ENCODE results near the gene ACOT11.

ACOT11 gene

GRCh38 chr1:54606990-54607325 is 58.9 kb downstream of the ACOT11 start:
- no peak for TF ChIP-seq CTCF (IDR thresholded peaks at IDR 0.05; ENCODE audit: control extremely low read depth, extremely low read depth, low read depth, missing control alignments)
- POLR2A ChIA-PET, result no interaction called here
- no peak for DNase-seq (ENCODE audit: extremely low spot score)
- CTCF ChIA-PET, result interaction anchor here (1.0 kb wide), 1 partner anchor 10 kb away, joined by 3 read pairs; no protein-coding TSS in a partner anchor

GRCh38 chr1:54607821-54608565 is 60.0 kb downstream of the ACOT11 start:
- no peak for TF ChIP-seq CTCF (IDR thresholded peaks at IDR 0.05; ENCODE audit: control extremely low read depth, extremely low read depth, low read depth, missing control alignments)
- ChIA-PET CTCF (no interaction called here), POLR2A (no interaction called here)
- DNase-seq (ENCODE audit: extremely low spot score), result no peak

- no peak for DNase-seq (ENCODE audit: extremely low spot score)
- TF ChIP-seq CTCF (IDR thresholded peaks at IDR 0.05; ENCODE audit: control extremely low read depth, extremely low read depth, low read depth, missing control alignments), result no peak
- ChIA-PET CTCF (no interaction called here), POLR2A (no interaction called here)
Measured at GRCh38 chr1:54608566-54609230, 60.7 kb downstream of the ACOT11 start.

- TF ChIP-seq CTCF (IDR thresholded peaks at IDR 0.05; ENCODE audit: control extremely low read depth, extremely low read depth, low read depth, missing control alignments), result no peak
- ChIA-PET CTCF (interaction anchor here (0.9 kb wide), 1 partner anchor 26 kb away, joined by 3 read pairs; no protein-coding TSS in a partner anchor), POLR2A (no interaction called here)
- no peak for DNase-seq (ENCODE audit: extremely low spot score)
Measured at GRCh38 chr1:54609301-54609921, 61.4 kb downstream of the ACOT11 start.

- ChIA-PET POLR2A (no interaction called here), CTCF (interaction anchor here (0.9 kb wide), 1 partner anchor 26 kb away, joined by 3 read pairs; no protein-coding TSS in a partner anchor)
- TF ChIP-seq CTCF (IDR thresholded peaks at IDR 0.05; ENCODE audit: control extremely low read depth, extremely low read depth, low read depth, missing control alignments), result no peak
- DNase-seq (ENCODE audit: extremely low spot score), result no peak
Measured at GRCh38 chr1:54610048-54610447, 62.0 kb downstream of the ACOT11 start.

- CTCF ChIA-PET, result no interaction called here
- no peak for DNase-seq (ENCODE audit: extremely low spot score)
- no peak for TF ChIP-seq CTCF (IDR thresholded peaks at IDR 0.05; ENCODE audit: control extremely low read depth, extremely low read depth, low read depth, missing control alignments)
- POLR2A ChIA-PET, result no interaction called here
Measured at GRCh38 chr1:54610601-54611580, 62.9 kb downstream of the ACOT11 start.
